GM18511 (cell line): ENCODE measurements around the gene TMIGD1.

Source experiments
- ATAC-seq: cut with Tn5 transposase; IDR thresholded peaks from one replicate; pipeline ENCODE4 v1.9.1; 2021; ENCODE audit warnings: mild to moderate bottlenecking, moderate library complexity; ENCODE audit not compliant: unreplicated experiment

The TMIGD1 gene

DNA sequence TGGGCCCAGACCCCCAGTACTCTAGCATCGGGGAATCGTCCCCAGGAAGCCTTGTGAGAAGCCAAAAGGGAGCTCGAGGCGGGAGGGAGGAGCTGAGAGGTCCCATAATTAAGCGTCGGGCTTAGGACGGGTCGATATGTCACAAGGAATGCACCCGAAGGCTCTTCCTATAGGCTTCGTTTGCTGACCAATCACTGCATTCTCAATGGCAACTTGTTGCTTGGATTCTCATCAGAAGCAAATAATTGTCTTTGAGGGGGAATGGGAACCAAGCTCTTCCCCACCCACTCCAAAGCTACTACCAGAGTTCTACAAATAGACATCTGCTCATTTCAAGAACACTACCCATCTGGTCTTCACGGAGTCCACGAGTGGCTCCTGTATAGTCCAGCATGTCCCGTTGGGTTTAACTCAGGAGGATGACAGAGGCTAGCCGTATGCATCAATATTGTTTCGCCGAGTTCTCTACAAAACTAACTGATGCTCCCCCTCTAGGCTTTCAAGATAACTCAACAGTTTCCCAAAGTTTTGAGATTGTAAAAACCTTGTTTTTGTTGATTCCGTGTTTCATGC is 41.5 kb downstream of the TMIGD1 start:
- peak; percentile 23 for ATAC-seq

DNA sequence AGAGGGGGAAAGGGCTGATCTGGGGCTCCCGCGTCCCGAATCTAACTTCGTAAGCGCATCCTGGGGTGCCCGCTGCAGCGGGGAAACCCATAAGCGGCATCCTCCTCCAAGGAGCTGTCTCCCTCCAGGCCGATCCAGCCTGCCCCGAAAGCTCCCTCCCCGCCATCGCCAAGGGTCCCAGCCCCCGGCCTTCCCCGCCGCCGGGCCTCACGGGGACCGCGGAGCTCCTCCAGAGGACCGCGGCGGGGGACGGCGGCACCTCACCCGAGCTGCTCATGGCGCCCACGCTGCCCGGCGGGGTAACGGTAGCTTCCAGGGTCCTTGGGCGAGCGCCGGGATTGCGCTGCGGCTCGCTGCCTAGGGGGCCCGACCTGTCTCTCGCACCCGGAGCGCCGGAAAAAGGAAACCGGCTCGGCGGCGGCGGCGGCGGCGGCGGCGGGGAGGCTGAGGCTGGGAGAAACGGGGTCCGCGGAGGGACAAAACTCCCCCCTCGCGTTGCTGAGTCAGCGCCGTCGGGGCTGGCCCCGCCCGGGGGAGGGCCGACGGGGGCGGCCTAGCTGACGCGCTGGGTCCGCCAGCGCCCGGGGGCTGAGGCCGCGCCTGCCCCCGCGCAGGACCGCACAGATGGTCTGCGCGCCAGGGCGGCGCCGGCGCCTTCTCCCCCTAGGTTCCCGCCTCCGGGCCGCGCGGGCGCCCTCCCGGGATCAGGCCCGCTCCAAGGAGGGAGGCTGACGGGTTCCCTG is 42.1 kb downstream of the TMIGD1 start, which contains the start of gene BLMH:
Gene BLMH, minus strand, starts transcription at position 402 of the 743 bp plus-strand sequence. Its CDS starts 125 bp downstream, at position 277.
- peak; percentile 84 for ATAC-seq

DNA sequence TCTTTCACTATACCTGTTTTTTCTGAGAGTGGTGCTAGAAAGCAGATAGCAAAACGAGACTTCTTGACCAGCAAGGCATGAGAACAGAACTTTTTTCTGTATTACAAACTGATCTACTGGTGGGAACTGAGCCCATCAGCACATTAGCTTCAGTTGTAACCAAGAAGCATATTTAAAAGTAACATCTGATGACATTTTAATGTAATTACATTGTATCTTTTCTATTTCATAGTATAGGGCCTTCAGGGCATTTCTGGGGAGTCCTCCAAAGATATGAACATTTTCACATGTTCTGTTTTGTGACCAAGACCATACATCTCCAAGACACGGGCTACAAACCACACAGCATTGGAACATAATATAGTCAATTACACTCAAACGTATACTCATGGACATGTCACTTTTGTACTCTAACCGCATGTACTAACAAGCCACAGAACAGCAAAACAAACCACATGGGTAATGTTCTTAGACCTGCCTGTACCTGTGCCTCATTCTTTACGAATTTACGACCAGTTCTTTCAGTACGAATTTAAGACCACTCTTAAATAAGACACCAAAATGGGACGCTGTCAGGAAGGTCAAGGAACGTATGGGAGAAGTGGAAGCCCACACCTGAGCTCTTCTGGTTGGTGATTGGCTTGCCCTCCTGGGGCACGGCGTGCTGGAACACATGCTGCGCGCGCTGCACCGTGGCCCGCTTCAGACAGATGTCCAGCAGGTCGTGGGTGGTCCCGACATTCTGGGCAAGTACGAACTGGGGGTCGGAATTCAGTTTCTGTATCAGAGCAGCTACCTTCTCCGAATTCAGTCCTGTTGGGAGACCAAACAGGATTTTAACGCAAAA is 42.9 kb downstream of the TMIGD1 start:
- peak; percentile 51 for ATAC-seq

DNA sequence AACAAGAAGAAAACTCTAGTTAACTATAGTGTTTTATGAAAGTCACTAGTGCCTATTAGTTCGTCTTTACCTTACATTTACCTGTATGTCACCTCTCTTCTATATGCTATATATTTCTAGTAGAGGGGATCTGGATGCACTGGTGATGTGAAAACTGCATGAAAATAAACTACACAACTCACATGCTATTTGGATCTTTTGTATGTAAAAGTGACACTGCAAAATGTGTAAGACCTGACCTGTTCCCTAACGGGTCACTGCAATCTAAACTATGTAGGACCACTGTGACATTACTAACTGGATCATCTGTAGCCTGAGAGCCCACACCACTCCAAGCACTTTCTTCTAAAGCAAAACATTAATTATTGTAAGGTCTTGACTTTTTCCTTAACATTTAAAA is 43.8 kb downstream of the TMIGD1 start:
- no peak for ATAC-seq

DNA sequence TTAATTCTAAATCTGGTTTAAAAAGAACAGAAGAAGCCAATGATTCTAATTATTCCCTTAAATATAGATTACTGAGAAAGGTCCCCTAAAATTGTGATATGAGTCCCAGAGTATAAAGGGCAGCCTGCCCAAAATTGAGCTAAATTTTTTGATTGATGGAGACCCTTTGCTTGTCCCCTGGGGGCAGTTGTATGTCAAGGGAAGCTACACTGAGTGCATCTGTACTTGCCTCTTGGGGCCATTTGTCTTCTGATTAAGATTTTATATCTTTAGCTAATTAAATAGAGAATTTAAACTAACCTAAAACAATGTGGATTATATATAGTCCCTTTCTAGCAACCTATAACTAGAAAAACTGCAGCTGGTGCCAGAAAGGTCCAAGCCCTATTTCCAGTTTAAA is 54.7 kb downstream of the TMIGD1 start:
- ATAC-seq: no peak

DNA sequence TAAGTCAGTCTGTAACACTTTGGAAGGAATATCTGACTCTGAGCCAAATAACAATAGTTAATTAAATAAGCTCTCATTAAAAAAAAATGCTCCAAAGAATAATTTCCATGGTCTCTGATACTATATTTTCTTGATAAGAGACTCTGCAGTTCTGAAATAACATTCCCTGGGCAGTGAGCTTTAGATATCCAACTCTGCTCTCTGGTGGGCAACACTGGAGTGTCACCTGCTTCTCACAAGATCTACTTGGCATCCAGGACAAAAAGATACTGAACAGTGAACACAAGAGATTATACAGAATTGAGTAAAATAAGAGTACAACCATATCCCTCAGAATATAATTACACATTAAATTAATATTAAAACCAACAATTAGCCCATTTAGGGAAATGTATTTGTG is 55.8 kb downstream of the TMIGD1 start:
- ATAC-seq: no peak

DNA sequence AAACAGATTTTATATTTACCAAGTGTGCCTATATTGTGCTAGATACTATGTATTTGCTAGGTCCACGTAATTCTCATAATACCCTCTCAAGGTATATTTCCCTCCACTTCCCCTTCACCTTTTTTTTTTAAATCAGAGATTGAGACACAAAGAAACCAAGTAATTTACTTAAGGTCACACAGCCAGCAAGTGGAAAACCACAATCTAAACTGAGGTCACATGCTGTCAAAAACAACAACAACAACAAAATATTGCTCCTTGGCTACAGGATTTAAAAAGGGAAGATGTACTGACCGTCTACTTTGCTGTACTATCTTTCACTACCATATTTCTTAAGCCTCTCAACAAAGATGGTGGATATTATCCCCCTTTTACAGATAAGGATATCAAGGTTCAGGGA is 57.9 kb downstream of the TMIGD1 start:
- no peak for ATAC-seq

DNA sequence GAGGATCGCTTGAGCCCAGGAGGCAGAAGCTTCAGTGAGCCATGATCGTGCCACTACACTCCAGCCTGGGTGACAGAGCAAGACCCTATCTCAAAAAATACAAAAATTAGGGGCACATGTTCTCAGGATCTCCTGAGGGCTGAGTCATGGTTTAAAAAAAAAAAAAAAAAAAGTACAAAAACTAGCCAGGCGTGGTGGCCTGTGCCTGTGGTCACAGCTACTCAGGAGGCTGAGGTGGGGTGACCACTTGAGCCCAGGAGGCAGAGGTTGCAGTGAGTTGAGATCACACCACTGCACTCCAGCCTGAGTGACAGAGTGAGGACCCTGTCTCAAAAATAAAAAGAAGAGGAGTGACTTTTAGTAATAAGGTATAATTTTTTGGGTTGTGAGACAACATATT is 59.0 kb downstream of the TMIGD1 start:
- no peak for ATAC-seq

DNA sequence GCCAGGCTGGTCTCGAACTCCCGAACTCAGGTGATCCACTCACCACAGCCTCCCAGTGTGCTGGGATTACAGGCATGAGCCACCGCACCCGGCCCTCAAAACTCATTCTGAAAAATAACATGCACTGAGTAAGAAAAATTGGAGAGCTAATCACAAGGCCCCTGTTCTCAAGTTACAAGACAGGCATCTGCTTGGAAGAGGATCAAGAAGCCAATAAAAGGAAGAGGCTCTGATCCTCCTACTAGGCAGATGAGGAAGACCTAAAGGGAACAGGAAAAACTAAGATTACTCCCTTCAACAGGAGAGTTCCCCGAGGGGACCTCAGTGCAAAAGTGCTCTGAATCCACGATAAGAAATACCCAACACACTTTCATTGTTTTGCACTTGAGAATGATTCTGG is 60.5 kb downstream of the TMIGD1 start:
- no peak for ATAC-seq

DNA sequence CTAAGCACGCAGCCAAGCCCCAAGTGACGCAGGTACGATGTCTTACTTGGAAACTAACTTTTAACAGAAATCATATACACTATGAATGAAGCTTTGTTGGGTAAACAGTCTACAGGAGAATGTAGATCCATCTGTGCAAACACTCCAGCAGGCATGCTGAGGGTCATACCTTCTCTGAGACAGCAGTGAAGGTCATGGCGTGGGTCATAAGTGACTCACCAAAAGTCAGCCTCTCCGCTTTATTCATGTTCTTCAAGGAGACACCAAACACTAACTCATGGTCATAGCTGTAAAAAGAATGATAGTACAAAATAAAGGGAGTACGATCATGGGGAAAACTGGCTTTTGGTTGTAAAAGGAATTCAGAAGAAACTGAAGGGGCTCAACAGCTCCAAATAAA is 62.8 kb downstream of the TMIGD1 start:
- ATAC-seq: no peak

DNA sequence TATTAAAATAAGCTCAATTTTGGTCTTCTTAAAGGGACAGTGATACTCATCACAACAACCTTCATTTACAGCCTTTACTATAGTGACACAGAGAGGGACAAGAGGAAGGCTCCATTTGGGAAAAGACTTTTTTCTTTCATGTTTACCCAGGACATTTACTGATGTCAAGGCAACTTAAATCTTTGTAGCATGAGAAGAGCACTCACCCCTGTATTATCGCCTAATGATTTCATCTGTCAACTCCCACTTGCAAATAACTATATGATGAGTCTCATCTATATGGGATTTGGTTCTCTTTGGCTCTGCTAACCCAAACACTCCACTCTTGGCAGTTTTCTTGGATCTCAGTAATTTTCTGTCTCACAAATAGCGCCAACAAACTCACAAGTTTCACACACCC is 66.2 kb downstream of the TMIGD1 start:
- ATAC-seq: no peak
